ENCODE data around the gene EOGT. TPM values are rescaled to one million over a fixed set of nuclear protein-coding genes. Genes with fewer than 3 reads are reported as not detected.

The EOGT gene
- total and polyA plus RNA-seq, 2 of the 4 experiments (the other 2 are of a cell fraction): 12.3 to 41.2 TPM

DNA sequence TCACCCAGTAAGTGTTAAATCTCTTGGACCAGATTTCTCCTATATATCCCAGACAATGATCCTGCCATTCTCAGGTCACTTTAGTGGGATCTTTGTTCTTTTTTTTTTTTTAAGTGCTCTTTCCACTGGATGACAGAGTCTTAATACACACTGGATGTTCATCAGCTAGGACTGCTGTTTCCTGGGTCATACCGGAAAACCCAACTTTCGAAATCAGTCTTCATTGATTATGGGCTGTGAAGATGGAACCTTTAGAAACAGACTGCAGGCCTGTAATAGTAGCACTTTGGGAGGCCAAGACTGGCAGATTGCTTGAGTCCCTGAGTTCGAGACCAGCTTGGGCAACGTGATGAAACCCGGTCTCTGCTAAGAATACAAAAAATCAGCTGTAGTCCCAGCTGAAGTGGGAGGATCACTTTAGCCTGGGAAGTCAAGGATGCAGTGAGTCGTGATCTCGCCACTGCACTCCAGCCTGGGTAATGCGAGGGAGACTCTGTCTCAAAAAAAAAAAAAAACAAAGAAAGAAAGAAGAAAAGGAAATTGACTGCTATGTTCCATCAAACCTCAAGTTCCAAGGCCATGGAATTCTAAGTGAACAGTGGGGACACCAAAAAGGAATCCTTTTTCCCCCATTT lies 2.3 kb downstream of the EOGT start:
- Histone ChIP-seq H2AFZ (replicated peaks; ENCODE audit: low read length, poor library complexity) (no peak overlapping the region), H2AK5ac (ENCODE audit: low read depth, low read length) (no peak overlapping the region), H3K27me3 (ENCODE audit: control insufficient read depth, insufficient read depth, low read length) (no peaks in the 10 kb centered on the region), H3K9me1 (ENCODE audit: insufficient read depth, low read length) (peaks cover 7% of the 10 kb centered on the region), H4K91ac (ENCODE audit: insufficient read depth, low read depth, low read length) (peak overlapping the region; percentile 42; the same call in 1 of the 2 replicates), H3K27ac (ENCODE audit: insufficient read depth, low read length) (peak overlapping the region; percentile 33; the same call in 1 of the 2 replicates), H3K56ac (ENCODE audit: extremely low read depth, insufficient read depth, low read length) (no peak overlapping the region), H3K23ac (ENCODE audit: low read depth, low read length) (peak overlapping the region; percentile 50; the same call in 1 of the 2 replicates), H3K79me1 (ENCODE audit: low read depth in 1 of 2, low read length in 2 of 2) (peaks cover 12 to 46% of the 10 kb centered on the region in 2 experiments), H2BK20ac (ENCODE audit: low read depth, low read length) (no peak overlapping the region), H3K18ac (ENCODE audit: low read depth, low read length) (no peak overlapping the region; the same call in 1 of the 2 replicates), H2AK9ac (replicated peaks; ENCODE audit: low read depth, low read length, poor library complexity) (peak overlapping the region; percentile 75), H2BK5ac (ENCODE audit: low read depth, low read length, poor library complexity, severe bottlenecking) (peak overlapping the region; percentile 30), H3K9me3 (ENCODE audit: control insufficient read depth, insufficient read depth, low read length) (no peaks in the 10 kb centered on the region), H3K36me3 (ENCODE audit: control insufficient read depth, insufficient read depth, low read length) (peaks cover 13% of the 10 kb centered on the region), H4K8ac (ENCODE audit: low read depth in 2 of 2, low read length in 2 of 2) (peak overlapping the region; percentile 30 to 39; a peak in 3 of 4 replicates), H4K5ac (ENCODE audit: low read depth, low read length) (no peak overlapping the region), H3K14ac (replicated peaks; ENCODE audit: low read depth, low read length) (peak overlapping the region; percentile 13; the same call in 1 of the 2 replicates), H3K4me3 (ENCODE audit: insufficient read depth, low read depth, low read length) (no peak overlapping the region), H2BK15ac (ENCODE audit: low read depth, low read length) (no peak overlapping the region; the same call in 2 of the 3 replicates), H3K9ac (ENCODE audit: low read depth, low read length) (no peak overlapping the region), H4K20me1 (ENCODE audit: insufficient read depth, low read length) (no peaks in the 10 kb centered on the region), H2BK120ac (ENCODE audit: low read depth, low read length) (no peak overlapping the region), H3K4me1 (ENCODE audit: control insufficient read depth, insufficient read depth, low read length) (peaks cover 10% of the 10 kb centered on the region), H3K4me2 (ENCODE audit: low read depth, low read length) (no peak overlapping the region; the same call in 1 of the 2 replicates), H3K4ac (ENCODE audit: low read depth, low read length) (peak overlapping the region; percentile 25)
- no TSS peak for BruUV-seq (replicated peaks)
- DNase-seq: peak; percentile 54
- no peak for ATAC-seq (ENCODE audit: low read depth)
- CTCF ChIA-PET: no interaction called here
- intact Hi-C loops (cut with micrococcal nuclease) (no loop called here), dilution Hi-C loops (cut with HindIII; ENCODE audit: low sequenced_read_pairs, unreplicated experiment) (no loop called here), in situ Hi-C loops (cut with MboI; ENCODE audit: low sequenced_read_pairs) (no loop called here)
- POLR2A ChIA-PET (ENCODE audit: unreplicated experiment): no interaction called here
- 93% methylated on average over 3 of the region's 8 CpGs; no CpG with 5 or more reads in 1 of the 2 experiments for WGBS, 2 experiments (ENCODE audit: extremely low coverage in 2 of 2, insufficient read length in 1 of 2)
- TF ChIP-seq, protein P1, sequence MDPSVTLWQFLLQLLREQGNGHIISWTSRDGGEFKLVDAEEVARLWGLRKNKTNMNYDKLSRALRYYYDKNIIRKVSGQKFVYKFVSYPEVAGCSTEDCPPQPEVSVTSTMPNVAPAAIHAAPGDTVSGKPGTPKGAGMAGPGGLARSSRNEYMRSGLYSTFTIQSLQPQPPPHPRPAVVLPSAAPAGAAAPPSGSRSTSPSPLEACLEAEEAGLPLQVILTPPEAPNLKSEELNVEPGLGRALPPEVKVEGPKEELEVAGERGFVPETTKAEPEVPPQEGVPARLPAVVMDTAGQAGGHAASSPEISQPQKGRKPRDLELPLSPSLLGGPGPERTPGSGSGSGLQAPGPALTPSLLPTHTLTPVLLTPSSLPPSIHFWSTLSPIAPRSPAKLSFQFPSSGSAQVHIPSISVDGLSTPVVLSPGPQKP (IDR thresholded peaks at IDR 0.05; ENCODE audit: borderline replicate concordance, low read depth, low read length): no peak
- no peak for TF ChIP-seq RCOR1 (IDR thresholded peaks at IDR 0.05; ENCODE audit: insufficient replicate concordance, low read length)
- TF ChIP-seq POLR2A (IDR thresholded peaks at IDR 0.05; ENCODE audit: low read depth, low read length): no peak
- TF ChIP-seq CEBPB (IDR thresholded peaks at IDR 0.05; ENCODE audit: low read depth, low read length): no peak
- no peak for TF ChIP-seq MXI1 (IDR thresholded peaks at IDR 0.05; ENCODE audit: borderline replicate concordance, low read depth, low read length)
- TF ChIP-seq MAZ (IDR thresholded peaks at IDR 0.05; ENCODE audit: borderline replicate concordance, low read depth, low read length): no peak
- no peak for TF ChIP-seq RFX5 (IDR thresholded peaks at IDR 0.05; ENCODE audit: low read depth, low read length)
- TF ChIP-seq CHD1 (IDR thresholded peaks at IDR 0.05; ENCODE audit: low read depth, low read length): no peak
- TF ChIP-seq BHLHE40 (IDR thresholded peaks at IDR 0.05; ENCODE audit: low read depth, low read length): no peak
- no peak for TF ChIP-seq MAFK (IDR thresholded peaks at IDR 0.05; ENCODE audit: low read depth, low read length)
- TF ChIP-seq, protein P2, sequence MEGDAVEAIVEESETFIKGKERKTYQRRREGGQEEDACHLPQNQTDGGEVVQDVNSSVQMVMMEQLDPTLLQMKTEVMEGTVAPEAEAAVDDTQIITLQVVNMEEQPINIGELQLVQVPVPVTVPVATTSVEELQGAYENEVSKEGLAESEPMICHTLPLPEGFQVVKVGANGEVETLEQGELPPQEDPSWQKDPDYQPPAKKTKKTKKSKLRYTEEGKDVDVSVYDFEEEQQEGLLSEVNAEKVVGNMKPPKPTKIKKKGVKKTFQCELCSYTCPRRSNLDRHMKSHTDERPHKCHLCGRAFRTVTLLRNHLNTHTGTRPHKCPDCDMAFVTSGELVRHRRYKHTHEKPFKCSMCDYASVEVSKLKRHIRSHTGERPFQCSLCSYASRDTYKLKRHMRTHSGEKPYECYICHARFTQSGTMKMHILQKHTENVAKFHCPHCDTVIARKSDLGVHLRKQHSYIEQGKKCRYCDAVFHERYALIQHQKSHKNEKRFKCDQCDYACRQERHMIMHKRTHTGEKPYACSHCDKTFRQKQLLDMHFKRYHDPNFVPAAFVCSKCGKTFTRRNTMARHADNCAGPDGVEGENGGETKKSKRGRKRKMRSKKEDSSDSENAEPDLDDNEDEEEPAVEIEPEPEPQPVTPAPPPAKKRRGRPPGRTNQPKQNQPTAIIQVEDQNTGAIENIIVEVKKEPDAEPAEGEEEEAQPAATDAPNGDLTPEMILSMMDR (conservative IDR thresholded peaks at IDR 0.05; ENCODE audit: low read depth, low read length): no peak
- TF ChIP-seq FOS (IDR thresholded peaks at IDR 0.05; ENCODE audit: low read depth, low read length): no peak
- no peak for TF ChIP-seq RAD21 (IDR thresholded peaks at IDR 0.05; ENCODE audit: low read length)
- no peak for TF ChIP-seq NFE2L2 (IDR thresholded peaks at IDR 0.05; ENCODE audit: low read depth, low read length)
- TF ChIP-seq, protein P3, sequence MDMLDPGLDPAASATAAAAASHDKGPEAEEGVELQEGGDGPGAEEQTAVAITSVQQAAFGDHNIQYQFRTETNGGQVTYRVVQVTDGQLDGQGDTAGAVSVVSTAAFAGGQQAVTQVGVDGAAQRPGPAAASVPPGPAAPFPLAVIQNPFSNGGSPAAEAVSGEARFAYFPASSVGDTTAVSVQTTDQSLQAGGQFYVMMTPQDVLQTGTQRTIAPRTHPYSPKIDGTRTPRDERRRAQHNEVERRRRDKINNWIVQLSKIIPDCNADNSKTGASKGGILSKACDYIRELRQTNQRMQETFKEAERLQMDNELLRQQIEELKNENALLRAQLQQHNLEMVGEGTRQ (IDR thresholded peaks at IDR 0.05; ENCODE audit: low read depth, low read length): no peak

Measured in IMR-90 (cell line).